ENCODE measurements around the gene PIGB. TPM values are rescaled to one million over a fixed set of nuclear protein-coding genes. Genes with fewer than 3 reads are reported as not detected.

Gene PIGB
- total and polyA plus RNA-seq, 4 donors, result 3.4 to 9.7 (median 4.8) TPM

DNA sequence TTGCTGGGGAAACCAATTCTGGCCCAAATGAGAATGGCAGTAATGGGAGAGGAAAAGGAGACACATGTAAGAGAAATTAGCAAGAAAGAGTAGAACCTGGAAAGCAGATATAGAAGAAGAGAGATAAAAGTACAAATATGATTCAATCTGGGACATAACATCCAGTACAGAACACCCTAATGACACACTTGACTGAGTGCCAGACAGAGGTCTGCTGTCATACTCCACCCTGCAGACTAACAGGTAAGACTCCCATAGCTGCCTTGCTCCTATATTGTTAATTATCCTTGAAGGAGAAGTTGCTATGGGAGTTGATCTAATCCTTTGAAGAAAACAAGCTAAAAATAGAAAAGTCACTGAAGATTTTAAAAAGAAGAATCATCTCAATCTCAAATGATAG lies 68.0 kb downstream of the PIGB start:
- DNase-seq (ENCODE audit: low spot score), result no peak
- peaks cover 2 to 22% (median 4%) of the 10 kb centered on the region in 4 donors for H3K36me3 ChIP-seq (ENCODE audit: control insufficient read depth in 4 of 4, insufficient read depth in 3 of 4, low read depth in 1 of 4, low read length in 3 of 4)
- no peaks in the 10 kb centered on the region for H3K27me3 ChIP-seq (ENCODE audit: control insufficient read depth in 4 of 4, insufficient read depth in 4 of 4, low read length in 3 of 4)
- no peaks in the 10 kb centered on the region for H3K9me3 ChIP-seq (ENCODE audit: control insufficient read depth in 4 of 4, low read length in 3 of 4)
- TF ChIP-seq HNF4A (conservative IDR thresholded peaks at IDR 0.05) (no peak), GABPA (IDR thresholded peaks at IDR 0.05 in 1 of 2, conservative IDR thresholded peaks at IDR 0.05 in 1 of 2) (no peak), FOXA1 (IDR thresholded peaks at IDR 0.05) (no peak), MAX (IDR thresholded peaks at IDR 0.05) (no peak), TAF1 (conservative IDR thresholded peaks at IDR 0.05) (no peak), HNF4G (IDR thresholded peaks at IDR 0.05) (no peak), EGR1 (IDR thresholded peaks at IDR 0.05; ENCODE audit: low read depth in 2 of 2) (no peak), YY1 (IDR thresholded peaks at IDR 0.05) (no peak), RAD21 (IDR thresholded peaks at IDR 0.05) (no peak), RXRA (IDR thresholded peaks at IDR 0.05) (no peak), ZBTB33 (IDR thresholded peaks at IDR 0.05) (no peak), SP1 (IDR thresholded peaks at IDR 0.05) (no peak), JUND (IDR thresholded peaks at IDR 0.05) (no peak), REST (IDR thresholded peaks at IDR 0.05) (no peak), FOXA2 (IDR thresholded peaks at IDR 0.05) (no peak), CTCF (IDR thresholded peaks at IDR 0.05; ENCODE audit: low read depth, low read length, missing input control) (no peak), NR2F2 (IDR thresholded peaks at IDR 0.05) (no peak)
- TF ChIP-seq, protein P1, sequence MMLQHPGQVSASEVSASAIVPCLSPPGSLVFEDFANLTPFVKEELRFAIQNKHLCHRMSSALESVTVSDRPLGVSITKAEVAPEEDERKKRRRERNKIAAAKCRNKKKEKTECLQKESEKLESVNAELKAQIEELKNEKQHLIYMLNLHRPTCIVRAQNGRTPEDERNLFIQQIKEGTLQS (IDR thresholded peaks at IDR 0.05), result no peak
- H3K4me3 ChIP-seq (ENCODE audit: low read depth in 1 of 3, low read length in 3 of 3), result no peak overlapping the region
- no peak overlapping the region for H3K27ac ChIP-seq (ENCODE audit: low read depth in 1 of 2, low read length in 2 of 2)
- H3K4me1 ChIP-seq (ENCODE audit: control insufficient read depth in 4 of 4, insufficient read depth in 4 of 4, low read length in 3 of 4), result peaks cover 0 to 2% (median 0%) of the 10 kb centered on the region in 4 donors
- H3K9ac ChIP-seq (ENCODE audit: low read depth in 1 of 2, low read length in 2 of 2), result no peak overlapping the region

Data from liver (tissue), 9 donors.